Fibroblast of villous mesenchyme (primary cell): ENCODE measurements around the gene EYS. TPM values are rescaled to one million over a fixed set of nuclear protein-coding genes. Genes with fewer than 3 reads are reported as not detected.

Experiments
- DNase-seq: peaks from one replicate; pipeline ENCODE4 v3.0.0-alpha.2; 2010; ENCODE audit warnings: low read depth
- H3K4me3 ChIP-seq: 2 replicates; pipeline ENCODE4 v1.5.1; 2011; ENCODE audit warnings: low read depth, mild to moderate bottlenecking, low read length
- CTCF ChIP-seq: IDR thresholded peaks from 2 replicates; pipeline ENCODE4 v1.5.1; 2012; ENCODE audit warnings: low read depth, mild to moderate bottlenecking, low read length; ENCODE audit not compliant: insufficient read depth
- total RNA-seq: library from RNA; depleted of rRNA; stranded (reverse); fragments of >200 nt; gene quantifications from 2 replicates; pipeline ENCODE4 v1.2.3, GENCODE V29; 2012

EYS gene
- total RNA-seq, 1 donor = under 0.01 TPM

GRCh38 chr6:64330694-64331307 is 1376.2 kb downstream of the EYS start:
- H3K4me3 ChIP-seq = no peak overlapping the region
- TF ChIP-seq CTCF = peak; percentile 75
- peak; percentile 74 for DNase-seq

GRCh38 chr6:64326939-64327338 is 1380.1 kb downstream of the EYS start:
- H3K4me3 ChIP-seq = no peak overlapping the region
- no peak for DNase-seq
- TF ChIP-seq CTCF = no peak

- H3K4me3 ChIP-seq = no peak overlapping the region
- no peak for DNase-seq
- no peak for TF ChIP-seq CTCF
Measured at GRCh38 chr6:64325093-64325492, 1381.9 kb downstream of the EYS start.

- TF ChIP-seq CTCF = no peak
- DNase-seq = no peak
- no peak overlapping the region for H3K4me3 ChIP-seq
Measured at GRCh38 chr6:64310214-64310613, 1396.8 kb downstream of the EYS start.

- no peak overlapping the region for H3K4me3 ChIP-seq
- no peak for DNase-seq
- no peak for TF ChIP-seq CTCF
Measured at GRCh38 chr6:64301307-64302236, 1405.5 kb downstream of the EYS start.

GRCh38 chr6:64299176-64299575 is 1407.8 kb downstream of the EYS start:
- no peak for TF ChIP-seq CTCF
- DNase-seq = no peak
- no peak overlapping the region for H3K4me3 ChIP-seq
